ENCODE measurements around the gene ZNF732.

DNA sequence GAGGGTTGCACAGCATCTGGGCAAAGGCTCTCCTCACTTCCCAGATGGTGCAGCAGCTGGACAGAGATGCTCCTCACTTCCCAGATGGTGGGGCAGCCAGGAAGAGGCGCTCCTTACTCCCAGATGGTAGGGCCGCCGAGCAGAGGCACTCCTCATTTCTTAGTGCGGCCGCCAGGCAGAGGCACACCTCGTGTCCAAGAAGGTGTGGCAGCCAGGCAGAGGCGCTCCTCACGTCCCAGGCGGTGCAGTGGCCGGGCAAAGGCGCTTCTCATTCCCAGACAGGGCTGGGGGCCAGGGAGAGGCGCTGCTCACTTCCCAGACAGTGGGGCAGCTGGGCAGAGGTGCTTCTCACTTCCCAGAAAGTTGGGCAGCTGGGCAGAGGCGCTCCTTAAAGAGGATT lies 48.8 kb downstream of the ZNF732 start:
- TF ChIP-seq GATA3 (IDR thresholded peaks at IDR 0.05; ENCODE audit: low read depth, low read length) (no peak), GATA2 (IDR thresholded peaks at IDR 0.05; ENCODE audit: low read depth, low read length) (no peak)
